ENCODE measurements around the gene HPS4.
"Not testable (repeated sequence)": the region's sequence is repeated elsewhere in the genome, so short reads cannot be mapped to it uniquely, and the experiment has no call there.

Gene HPS4

DNA sequence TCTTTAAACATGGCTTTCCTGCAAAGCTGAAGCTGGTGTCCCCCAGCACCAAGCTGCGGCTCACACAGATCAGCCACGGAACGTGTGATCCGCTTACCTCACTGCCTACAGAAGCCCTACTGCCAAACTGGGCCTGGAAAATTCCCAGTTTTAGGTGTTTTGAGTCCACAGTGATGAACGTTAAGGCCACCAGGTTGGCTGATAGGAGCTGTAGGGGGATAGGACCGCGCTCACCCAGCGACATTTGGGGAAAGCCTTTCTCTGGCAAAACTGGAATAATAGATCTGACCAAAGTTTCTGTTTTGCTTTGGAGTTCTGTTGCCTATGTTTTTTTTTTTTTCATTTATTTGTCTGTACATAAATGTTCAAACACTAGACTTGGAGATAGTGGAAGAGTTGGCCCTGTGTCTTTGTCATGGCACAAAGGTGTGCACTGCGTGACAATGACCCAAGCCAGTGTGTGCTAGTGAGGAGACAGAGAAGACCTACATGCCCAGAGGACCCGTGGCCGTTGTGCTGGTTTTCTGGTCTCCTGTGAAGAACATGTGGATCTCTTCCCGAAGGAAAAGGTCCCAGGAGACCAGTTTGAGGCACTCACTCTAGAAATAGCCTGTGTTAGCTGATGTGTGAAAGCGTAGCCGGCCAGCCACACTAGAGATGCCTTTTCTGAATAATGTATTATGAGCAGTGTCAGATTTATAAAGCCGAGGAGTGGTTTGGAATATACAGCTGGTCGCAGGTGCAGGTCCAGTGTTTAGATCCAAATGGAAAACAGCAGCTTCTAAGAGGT, 39.5 kb downstream of the HPS4 start:
- no peak for DNase-seq (ENCODE audit: low read depth in 2 of 2)

DNA sequence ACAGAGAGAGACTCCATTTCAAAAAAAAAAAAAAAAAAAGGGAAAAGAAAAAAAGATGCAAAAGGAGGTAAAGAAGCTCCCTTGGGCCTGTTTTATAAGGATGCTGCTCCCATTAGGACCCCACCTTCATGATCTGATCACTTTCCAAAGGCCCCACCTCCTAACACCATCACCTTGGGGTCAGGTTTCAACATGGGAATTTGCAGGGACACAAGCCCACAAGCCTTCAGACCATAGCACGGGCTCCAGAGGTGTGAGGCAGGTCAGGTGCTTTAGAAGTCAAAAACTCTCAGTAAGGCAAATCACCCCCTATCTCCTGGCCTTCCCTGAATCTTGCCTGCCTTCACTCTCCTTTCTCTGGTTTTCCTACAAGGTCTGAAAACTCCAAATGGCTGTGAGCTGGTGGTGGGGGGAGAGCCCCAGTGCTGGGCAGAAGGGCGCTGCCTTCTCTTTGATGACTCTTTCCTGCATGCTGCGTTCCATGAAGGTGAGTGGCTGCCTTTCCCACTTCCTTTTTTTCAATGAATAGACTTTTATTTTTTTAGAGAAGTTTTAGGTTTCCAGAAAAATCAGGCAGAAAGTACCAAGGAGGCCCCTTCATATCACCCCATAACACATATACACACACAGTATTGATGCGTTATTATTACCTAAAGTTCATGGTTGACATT, 41.4 kb downstream of the HPS4 start:
- no peak for DNase-seq (ENCODE audit: low read depth in 2 of 2)

DNA sequence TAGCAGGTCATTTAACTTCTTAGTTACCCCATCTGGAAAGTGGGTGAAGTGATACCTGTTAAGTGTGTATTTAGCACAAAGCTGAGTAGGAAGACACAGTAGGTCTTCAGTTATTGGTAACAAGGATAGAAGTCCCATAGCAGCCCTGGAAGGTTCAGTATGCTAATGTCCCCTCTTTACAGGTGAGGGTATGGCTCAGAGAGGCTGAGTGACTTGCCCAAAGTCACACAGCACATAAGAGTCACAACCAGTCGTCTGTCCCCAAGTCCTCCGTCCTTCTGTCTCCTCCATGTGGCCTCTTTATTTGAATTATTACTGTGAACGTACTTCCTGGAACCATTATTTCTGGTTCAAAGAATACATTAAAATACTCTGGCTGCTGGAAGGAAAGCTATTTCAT, 44.0 kb downstream of the HPS4 start:
- DNase-seq (ENCODE audit: low read depth in 2 of 2), result no peak

DNA sequence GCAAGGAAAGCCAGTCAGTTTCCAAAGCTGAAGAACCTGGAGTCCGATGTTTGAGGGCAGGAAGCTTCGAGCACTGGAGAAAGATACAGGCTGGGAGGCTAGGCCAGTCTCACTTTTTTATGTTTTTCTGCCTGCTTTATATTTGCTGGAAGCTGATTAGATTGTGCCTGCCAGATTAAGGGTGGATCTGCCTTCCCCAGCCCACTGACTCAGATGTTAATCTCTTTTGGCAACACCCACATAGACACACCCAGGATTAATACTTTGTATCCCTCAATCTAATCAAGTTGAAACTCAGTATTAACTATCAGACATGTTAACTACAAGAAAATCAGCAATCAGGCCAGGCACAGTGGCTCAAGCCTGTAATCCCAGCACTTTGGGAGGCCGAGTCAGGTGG, 44.8 kb downstream of the HPS4 start:
- DNase-seq (ENCODE audit: low read depth in 2 of 2), result not testable (repeated sequence)

DNA sequence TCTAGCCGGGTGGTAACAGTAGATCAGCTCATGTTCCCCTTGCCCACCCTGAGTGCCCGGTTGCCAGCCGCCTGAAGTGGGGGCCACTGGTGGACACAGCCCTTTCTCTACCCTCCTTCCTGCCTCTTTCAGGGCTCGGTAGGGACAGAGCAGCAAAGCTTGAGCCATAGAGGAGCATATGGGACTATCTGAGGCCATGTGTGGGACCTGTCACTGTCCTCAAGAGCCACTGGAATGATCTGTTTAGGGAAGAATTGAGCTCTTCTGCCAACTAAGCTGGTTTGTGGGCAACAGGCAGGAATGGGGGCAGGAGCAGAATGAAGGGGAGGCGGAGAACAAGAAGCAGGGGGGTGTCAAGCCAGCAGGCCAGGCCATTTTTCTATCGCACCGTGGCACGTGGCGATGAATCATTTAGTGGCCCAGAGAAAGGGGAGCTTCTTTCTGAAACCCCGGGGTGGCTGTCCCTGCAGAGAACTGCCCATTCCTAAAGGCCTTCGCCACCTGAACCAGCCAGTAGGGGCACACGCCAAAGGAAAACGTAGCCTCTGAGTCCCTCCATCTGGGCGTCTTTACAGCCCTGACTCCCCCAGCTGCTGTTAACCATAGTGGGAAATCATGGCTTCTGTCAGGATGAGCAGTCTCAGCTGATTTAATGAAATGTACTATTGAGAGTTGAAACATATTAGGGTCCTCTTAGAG, 45.7 kb downstream of the HPS4 start:
- no peak for DNase-seq (ENCODE audit: low read depth in 2 of 2)

DNA sequence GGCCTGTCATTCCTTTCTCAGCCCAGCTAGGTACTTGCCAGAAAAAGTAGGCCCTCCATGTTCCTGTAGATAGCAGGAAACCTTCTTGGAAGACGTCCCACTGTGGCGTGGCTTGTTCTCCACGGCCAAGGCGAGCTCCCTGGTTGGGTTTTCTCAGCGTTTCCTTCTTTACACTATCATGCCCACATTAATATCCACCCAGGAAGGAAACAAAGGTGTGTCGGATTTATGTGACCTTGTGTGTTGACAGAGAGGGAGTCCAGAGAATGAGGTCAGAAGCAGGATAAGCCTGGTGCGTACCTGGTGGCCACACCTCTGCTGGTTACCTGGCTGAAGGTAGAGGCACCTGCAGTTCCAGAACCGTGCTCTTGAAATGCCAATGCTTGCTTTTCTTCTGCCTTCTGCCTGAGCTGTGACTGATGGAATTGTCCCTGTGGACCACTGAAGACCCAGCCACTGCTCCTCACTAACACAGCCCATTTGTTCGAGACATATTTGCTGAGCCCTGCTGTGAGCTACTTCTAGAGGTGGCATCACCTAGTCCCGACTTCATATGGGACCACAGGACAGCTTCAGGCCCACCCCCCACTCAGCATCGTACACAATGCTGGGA, 46.6 kb downstream of the HPS4 start:
- no peak for DNase-seq (ENCODE audit: low read depth in 2 of 2)

DNA sequence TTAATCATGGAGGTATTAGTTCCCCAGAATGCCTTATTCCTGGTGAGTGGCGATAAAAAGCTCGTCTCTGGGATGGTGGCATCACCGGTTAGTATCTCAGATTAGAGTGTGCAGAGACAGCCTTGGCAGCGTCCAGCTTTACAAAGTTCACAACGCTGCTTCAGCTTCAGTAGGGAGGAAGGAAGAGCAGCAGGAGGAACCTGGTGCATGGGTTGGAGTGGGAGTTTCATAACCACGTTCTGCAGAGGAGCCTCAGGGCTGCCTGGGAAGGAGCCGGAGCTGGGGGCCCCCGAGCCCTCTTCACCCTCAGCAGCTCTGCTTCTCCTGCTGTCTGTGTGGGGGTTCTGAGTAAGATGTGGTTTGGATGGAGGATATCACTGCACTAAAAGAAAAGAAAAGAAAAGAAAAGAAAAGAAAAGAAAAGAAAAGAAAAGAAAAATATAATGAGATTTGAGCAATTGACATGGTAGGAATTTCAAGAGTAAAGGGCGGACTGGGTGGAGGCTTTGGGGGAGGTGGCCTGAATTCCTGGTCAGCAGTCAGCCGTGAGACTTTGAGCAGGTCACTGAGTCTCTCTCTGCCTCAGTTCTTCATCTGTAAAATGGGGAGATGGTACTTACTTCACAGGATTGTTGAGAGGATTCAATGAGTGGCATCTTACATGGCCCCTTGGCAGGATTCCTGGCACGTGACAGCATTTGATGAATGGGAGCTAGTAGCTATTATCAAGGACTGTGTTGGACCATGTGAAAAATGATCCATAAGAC, 48.1 kb downstream of the HPS4 start:
- DNase-seq (ENCODE audit: low read depth in 2 of 2), result no peak

DNA sequence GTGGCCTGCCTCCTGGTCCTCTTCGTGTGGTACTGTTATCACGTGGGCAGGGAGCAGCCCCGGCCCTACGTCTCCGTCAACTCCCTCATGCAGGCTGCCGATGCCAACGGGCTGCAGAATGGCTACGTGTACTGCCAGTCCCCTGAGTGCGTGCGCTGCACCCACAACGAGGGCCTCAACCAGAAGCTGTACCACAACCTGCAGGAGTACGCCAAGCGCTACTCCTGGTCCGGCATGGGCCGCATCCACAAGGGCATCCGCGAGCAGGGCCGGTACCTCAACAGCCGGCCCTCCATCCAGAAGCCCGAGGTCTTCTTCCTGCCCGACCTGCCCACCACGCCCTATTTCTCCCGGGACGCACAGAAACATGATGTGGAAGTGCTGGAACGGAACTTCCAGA, 49.8 kb downstream of the HPS4 start:
- no peak for DNase-seq (ENCODE audit: low read depth in 2 of 2)

DNA sequence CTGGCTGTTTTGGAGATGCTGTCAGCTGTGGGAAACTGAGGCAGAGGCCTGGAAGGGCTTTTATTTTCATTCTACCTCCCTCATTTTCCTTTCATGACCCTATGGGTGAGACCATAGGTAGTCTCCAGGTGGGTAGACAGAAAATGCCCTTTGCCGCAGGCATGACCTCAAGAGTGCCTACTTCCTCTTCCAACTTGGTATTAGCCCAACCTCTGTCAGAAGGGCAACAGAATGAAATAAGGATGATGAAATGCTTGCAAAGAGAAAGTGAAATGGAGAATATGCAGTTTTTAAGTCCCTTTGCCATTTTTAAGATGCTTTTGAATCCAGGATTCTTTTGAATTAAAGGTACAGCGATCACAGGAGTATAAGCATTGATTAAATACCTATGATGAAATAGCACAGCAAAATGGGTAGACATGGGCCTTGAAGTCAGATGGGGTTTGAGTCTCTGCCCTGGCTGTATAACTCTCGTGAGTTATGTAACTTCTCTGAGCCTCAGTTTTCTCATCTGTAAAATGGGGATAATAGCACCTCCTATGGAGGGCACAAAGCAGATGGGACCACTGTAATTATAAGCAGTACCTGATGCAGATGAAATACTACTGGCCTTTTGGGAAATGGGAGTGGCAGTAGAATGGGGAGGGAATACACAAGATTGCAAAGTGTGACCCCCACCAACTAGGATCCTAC, 50.8 kb downstream of the HPS4 start:
- no peak for DNase-seq (ENCODE audit: low read depth in 2 of 2)

DNA sequence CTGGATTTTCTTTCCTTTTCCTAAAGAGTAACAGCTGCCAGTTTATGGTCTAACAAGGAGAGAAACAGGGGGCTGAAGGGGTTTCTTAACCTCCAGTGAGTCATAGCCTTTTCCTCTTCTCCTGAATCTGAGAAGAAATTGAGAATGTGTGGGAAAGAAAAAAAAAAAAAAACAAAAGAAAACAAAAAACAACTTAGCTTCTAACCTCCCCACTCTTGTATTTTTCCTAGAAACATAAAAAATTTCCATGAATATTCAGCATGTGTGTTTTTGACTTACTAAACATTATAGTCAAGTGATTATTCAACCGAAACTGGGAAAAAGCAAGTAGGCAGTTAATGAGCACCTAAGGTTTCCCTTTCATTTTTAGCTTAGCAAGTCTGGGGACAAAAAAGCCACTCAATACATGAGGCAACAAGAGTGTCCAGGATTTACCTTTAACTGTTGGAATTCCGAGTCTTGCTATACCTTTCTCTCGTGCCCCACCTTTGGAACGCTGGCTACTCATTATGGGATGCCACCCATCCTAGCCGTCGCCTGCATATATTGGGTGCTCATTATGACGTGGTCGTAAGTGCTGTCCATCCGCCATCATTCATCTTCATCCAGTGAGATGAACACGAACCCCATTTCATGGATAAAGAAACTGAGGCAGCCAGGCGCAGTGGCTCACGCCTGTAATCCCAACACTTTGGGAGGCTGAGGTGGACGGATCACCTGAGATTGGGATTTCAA, 52.2 kb downstream of the HPS4 start:
- no peak for DNase-seq (ENCODE audit: low read depth in 2 of 2)

DNA sequence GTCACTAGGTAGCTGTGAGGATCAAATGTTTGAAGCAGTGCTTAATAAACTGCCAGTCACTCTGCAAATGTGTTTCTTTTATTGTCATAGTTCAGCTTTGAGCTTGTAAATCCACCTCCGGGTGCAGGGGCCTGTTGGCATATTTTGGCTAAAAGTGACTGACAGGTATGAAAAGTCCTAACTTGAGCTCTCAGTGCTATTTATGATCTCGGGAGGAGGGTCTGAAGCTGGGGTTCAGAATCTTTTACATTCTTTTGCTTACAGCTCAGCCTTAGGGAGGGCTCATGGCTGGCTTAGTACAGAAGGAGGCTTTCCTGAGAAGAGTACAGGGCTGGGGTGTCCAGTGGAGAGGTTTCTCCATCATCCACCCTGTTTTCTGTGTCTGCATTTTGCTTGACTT, 53.0 kb downstream of the HPS4 start:
- DNase-seq (ENCODE audit: low read depth in 2 of 2), result no peak

DNA sequence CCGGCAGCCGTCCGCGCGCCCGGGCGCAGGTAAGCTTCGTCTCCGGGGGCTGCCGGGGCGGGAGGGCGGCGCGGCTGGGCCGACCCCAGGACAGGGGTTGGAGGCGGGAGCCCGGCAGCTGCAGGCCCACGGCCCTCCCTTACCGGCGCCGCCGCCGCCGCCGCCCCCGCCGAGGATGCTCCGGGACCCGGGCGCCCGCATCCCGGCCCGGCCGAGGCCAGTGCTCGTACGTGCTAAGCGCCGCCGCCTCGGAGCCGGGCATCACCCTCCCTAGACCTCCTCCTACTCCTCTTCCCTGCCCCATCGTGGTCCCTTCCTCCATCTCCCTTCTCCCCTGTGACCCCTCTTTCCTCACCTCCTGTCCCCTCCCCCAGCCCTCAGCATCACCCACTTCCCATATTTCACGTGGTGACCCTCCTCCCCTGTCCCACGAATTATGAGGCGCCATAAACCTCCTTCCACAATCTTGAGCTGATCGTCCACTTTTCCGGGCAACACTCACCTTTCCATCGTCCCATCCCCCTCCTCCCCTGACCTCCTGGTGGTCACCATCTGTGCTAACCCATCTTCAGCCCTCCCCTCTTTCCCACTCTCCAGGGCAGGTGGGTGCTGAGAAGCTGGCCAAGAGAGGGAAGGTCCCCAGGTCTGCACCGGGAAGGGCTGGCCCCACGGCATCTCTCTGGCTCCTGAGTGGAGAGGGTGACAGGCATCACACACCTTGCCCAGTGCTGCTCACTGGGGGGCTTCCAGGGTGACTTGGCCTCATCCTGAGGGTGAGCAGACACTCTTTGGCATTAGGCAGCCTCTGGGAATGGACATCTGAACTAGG, 53.9 kb downstream of the HPS4 start:
- DNase-seq (ENCODE audit: low read depth in 2 of 2), result no peak

DNA sequence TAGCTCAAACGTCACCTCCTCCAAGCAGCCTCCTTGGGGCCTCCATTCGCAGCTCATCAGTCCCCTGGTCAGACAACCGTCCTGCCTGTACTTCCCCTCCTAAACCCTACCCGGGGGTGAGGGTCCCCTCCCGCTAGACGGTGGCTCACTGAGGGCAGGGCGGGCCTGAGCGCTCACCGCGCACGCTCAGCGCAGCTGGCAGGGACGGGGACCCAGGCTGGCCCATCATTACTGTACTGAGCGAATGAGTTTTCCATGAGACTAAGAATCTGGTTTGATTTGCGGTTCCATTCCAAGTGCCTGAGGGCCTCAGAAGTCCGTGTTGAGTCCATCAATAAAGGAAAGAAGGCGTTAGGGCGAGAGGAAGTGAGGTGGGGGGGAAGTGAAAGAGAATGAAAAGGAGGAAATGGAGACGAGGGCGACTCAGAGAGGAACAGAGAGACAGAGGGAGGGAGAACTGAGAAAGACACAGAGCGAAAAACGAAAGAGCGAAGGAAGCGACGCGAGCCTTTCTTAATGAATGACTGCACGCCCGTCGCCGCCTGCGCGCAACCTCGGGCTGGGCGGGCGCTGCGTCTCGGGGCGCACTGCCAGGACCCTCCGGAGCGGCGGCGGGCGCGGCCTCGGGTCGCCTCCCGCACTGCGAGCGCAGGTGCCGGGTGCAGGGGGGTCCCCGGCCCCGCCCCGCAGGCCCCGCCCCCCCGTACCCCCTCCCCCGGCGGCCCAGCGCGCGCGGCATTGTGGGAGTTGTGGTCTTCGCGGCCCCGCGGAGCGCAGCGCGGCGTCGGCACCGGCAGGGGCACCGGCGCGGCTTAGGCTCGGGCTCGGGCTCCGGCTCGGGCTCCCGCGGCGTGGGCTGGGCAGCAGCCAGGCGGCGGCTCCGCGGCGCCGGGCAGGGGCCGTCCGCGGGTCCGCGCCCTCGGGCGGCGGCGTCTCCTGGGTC, 54.8 kb downstream of the HPS4 start, which contains the start of gene ASPHD2:
ASPHD2 (plus strand) TSS at position 746 of the 943 bp plus-strand sequence. CDS start 4,356 bp downstream, outside the sequence.
- DNase-seq (ENCODE audit: low read depth in 2 of 2), result peak; percentile 67 to 72

DNA sequence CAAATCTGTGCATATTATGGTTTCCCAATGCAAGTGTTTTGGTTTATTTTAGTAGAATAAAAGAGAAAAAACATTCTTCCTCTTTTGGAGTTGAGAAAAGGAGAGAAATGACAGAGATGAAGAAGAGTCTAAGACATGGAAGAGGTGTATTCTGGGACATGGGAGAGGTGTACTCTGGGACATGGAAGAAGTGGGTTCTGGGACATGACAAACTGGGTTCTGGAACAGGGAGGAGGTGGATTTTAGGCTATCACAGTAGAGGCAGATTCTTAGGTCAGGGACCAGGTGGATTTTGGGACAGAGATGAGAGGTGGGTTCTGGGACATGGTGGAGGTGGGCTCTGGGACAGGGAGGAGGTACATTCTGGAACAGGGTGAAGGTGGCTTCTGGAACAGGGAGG, 56.7 kb downstream of the HPS4 start:
- DNase-seq (ENCODE audit: low read depth in 2 of 2), result no peak

DNA sequence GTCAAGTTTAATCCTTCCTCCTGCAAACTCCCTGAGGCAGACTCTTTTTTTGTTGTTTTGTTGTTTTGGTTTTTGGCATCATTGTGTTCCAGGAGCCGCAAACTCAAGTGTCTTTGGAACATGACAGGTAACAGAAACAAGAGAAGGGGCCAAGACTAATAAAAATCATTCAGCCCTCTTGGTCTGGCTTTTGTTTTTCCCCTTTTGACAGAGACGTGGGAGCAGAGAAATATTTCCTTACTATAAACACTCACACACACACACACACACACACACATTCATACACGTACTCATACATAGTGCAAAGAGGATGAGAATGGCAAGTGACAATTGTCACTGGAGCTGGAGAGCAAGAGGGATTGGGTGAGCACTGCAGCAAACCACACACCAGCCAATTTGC, 65.0 kb downstream of the HPS4 start:
- no peak for DNase-seq (ENCODE audit: low read depth in 2 of 2)

DNA sequence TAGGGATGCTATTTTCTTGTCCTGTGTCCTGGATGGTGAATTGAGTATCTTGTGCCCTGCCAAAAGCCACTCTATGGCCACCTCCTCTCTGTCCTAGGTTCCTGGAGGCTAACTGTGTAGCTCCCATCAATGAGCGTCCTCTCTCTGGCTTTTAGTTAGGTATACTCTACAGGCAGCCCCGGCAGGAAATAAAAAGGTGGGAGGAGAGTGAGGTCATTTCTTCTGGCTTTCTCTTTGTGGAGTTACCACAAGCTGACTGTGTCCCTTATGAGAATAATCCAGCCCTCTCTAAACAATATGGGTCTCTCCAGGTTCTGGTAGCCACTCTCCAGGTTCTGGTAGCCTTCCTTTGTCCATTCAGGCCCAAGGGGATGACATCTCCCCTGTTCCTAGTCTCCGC, 66.2 kb downstream of the HPS4 start:
- DNase-seq (ENCODE audit: low read depth in 2 of 2), result no peak

DNA sequence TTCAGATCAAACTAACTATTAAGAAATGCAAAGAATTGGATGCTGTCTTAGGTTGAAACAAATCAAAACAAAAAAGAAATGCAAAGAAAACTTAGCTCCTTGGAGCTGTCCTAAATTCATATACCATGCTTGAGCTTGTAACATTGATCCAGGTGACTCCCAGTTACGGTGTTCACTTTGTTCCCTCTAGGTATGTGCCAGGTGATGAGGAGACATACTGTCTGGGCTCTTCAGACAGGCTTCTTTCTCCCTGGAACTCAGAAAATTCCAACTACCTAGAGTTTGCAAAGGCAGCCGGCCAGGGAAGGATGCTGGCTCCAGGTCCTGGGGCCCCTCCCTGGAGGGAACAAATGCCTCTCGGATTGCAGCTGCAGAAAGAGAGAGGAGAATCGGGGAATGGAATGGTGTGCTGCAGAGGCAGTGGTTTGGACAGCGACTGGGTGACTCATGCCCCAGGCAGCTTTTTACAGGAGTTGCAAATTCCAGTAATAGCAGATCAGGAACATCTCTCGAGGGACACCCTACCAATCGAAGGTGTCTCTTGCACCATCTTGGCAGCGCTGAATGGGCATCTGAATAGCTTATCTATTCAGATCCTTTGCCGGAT, 66.8 kb downstream of the HPS4 start:
- no peak for DNase-seq (ENCODE audit: low read depth in 2 of 2)

DNA sequence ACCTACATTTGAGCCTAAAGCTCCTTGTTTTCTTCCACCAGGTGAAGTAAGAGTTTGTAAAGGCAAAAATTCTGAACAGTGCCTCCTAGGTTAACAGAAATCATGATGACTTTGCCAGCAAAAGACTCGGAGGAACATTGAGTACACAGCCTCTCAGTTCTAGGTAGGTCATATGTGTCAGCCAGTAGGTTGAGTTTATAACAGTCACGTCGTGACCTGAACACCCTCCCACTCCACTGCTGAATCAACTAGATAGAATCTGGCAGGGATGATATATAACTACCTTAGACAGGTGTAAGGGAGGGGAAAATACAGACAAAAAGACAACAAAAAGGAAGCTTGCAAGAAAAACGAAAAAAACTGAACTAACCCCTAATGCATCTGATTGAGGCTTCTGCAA, 67.3 kb downstream of the HPS4 start:
- DNase-seq (ENCODE audit: low read depth in 2 of 2), result no peak

All from stimulated activated CD4-positive, alpha-beta T cell treated with anti-CD3 and anti-CD28 coated beads, Interleukin-1b, Interleukin-23, amount 100 ng/mL, for 4 hours (primary cell).